Caco-2 (cell line): ENCODE measurements around the gene ICAM5. TPM values are rescaled to one million over a fixed set of nuclear protein-coding genes. Genes with fewer than 3 reads are reported as not detected.

ENCODE experiments used
- BruUV-seq: library from RNA; stranded (reverse); fragments of 400-500 nt; replicated peaks from 2 replicates; lab custom pipeline; 2021; lab: Mats Ljungman, UMichigan
- CTCF ChIA-PET: fragments of 300-600 bp; sonication (Branson Sonifier 250); formaldehyde crosslinking; loops from one replicate; lab custom pipeline; 2022; ENCODE audit warnings: antibody characterized with exemption; lab: Charles Lee
- POLR2A ChIA-PET: fragments of 300-600 bp; sonication (Branson Sonifier 250); formaldehyde crosslinking; loops from one replicate; lab custom pipeline; 2022; ENCODE audit warnings: antibody characterized with exemption; lab: Charles Lee
- DNase-seq, 2 experiments: peaks; one replicate each; pipeline versions ENCODE4 v3.0.0 to v3.0.0-alpha.2; 2020 to 2022
- H3K27me3 ChIP-seq: replicated peaks from 2 replicates; pipeline ENCODE4 v1.6.0; 2011; ENCODE audit warnings: low read length; ENCODE audit not compliant: control insufficient read depth, insufficient read depth
- H3K36me3 ChIP-seq: 2 replicates; pipeline ENCODE4 v1.5.1; 2011; ENCODE audit warnings: low read length; ENCODE audit not compliant: control insufficient read depth, insufficient read depth
- H3K4me1 ChIP-seq: fragments of 250-450 bp; sonication (Bioruptor Pico); 2 replicates; pipeline ENCODE4 v1.5.1; 2020; ENCODE audit warnings: mild to moderate bottlenecking
- H3K4me3 ChIP-seq: 2 replicates; pipeline ENCODE4 v1.5.1; 2011; ENCODE audit warnings: low read depth, mild to moderate bottlenecking, control low read depth, low read length
- H3K9me3 ChIP-seq: fragments of 250-450 bp; sonication (Bioruptor Pico); 2 replicates; pipeline ENCODE4 v1.5.1; 2020; ENCODE audit warnings: mild to moderate bottlenecking, moderate library complexity
- H3K27ac Mint-ChIP-seq: one replicate; pipeline ENCODE4 v1.8.0; 2022; ENCODE audit warnings: mixed read lengths; ENCODE audit not compliant: unreplicated experiment
- H3K27me3 Mint-ChIP-seq: one replicate; pipeline ENCODE4 v1.8.0; 2022; ENCODE audit warnings: mixed read lengths; ENCODE audit not compliant: insufficient read depth, unreplicated experiment
- H3K36me3 Mint-ChIP-seq: one replicate; pipeline ENCODE4 v1.8.0; 2022; ENCODE audit warnings: mild to moderate bottlenecking, mixed read lengths; ENCODE audit not compliant: insufficient read depth, unreplicated experiment
- H3K4me1 Mint-ChIP-seq: one replicate; pipeline ENCODE4 v1.8.0; 2022; ENCODE audit warnings: low read depth, mixed read lengths; ENCODE audit not compliant: unreplicated experiment
- H3K4me3 Mint-ChIP-seq: one replicate; pipeline ENCODE4 v1.8.0; 2022; ENCODE audit warnings: mild to moderate bottlenecking, moderate library complexity, mixed read lengths; ENCODE audit not compliant: unreplicated experiment
- H3K9me3 Mint-ChIP-seq: one replicate; pipeline ENCODE4 v1.8.0; 2022; ENCODE audit warnings: mixed read lengths; ENCODE audit not compliant: unreplicated experiment
- intact Hi-C: fragments of 100-400 bp; cut with micrococcal nuclease; formaldehyde crosslinking; loops from one replicate; pipeline ENCODE4 v1.10.0; 2022; ENCODE audit not compliant: unreplicated experiment
- total RNA-seq: library from RNA; stranded (reverse); gene quantifications from 2 replicates; pipeline ENCODE4 v1.2.3, GENCODE V29; 2022
- TF ChIP-seq, protein P1 (sequence below), 2 experiments: fragments of 200-600 bp in 1 of 2; IDR thresholded peaks; 1 replicate in 1 of 2; 2 replicates in 1 of 2; pipeline versions ENCODE4 v1.5.1 to v1.8.0; 2011 to 2022; ENCODE audit warnings: antibody characterized with exemption in 1 of 2, control low read depth in 1 of 2, inconsistent platforms in 1 of 2, low read depth in 1 of 2, low read length in 1 of 2, mild to moderate bottlenecking in 1 of 2, moderate library complexity in 1 of 2; ENCODE audit not compliant: insufficient read depth in 1 of 2, severe bottlenecking in 1 of 2, unreplicated experiment in 1 of 2

Gene ICAM5
- total RNA-seq, 1 experiment from 2014 or later = 3.2 TPM

DNA sequence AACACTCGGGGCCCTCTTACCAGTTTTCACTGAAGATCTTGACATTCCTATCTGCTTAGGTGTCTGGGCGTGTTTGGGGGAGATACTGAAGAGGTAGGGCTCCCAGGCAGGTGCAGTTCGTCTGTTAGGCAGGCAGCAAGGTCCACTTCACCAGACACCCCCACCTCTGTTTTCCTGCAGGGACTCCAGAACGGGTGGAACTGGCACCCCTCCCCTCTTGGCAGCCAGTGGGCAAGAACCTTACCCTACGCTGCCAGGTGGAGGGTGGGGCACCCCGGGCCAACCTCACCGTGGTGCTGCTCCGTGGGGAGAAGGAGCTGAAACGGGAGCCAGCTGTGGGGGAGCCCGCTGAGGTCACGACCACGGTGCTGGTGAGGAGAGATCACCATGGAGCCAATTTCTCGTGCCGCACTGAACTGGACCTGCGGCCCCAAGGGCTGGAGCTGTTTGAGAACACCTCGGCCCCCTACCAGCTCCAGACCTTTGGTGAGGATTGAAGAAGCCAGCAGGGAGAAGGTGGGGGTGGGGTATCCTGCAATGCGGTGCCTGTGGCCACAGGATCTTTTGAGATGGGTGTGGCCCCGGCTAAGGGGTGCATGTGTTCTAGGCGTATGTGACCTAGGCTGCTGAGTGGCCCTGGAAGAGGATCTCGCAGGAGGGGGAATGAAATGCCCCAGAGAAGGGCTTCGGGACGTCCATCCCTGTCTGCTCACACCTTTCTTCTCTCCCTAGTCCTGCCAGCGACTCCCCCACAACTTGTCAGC is 6.3 kb upstream of the ICAM5 start:
- no TSS peak for BruUV-seq
- peaks cover 46% of the 10 kb centered on the region for H3K4me1 ChIP-seq
- Mint-ChIP-seq H3K36me3 (peaks cover 17% of the 10 kb centered on the region), H3K27me3 (no peaks in the 10 kb centered on the region), H3K27ac (peak overlapping the region; percentile 77), H3K4me1 (peaks cover 18% of the 10 kb centered on the region), H3K9me3 (no peaks in the 10 kb centered on the region), H3K4me3 (peak overlapping the region; percentile 29)
- peaks cover 3% of the 10 kb centered on the region; the same call in 1 of the 2 replicates for H3K36me3 ChIP-seq
- H3K27me3 ChIP-seq = no peaks in the 10 kb centered on the region
- intact Hi-C loops = no loop called here
- no peaks in the 10 kb centered on the region for H3K9me3 ChIP-seq
- no peak overlapping the region for H3K4me3 ChIP-seq
- CTCF ChIA-PET = interaction anchor here (1.1 to 1.8 kb wide), 2 partner anchors 13 to 14 kb away, joined by 3 to 5 read pairs; partner anchors contain the start of gene ICAM1
- POLR2A ChIA-PET = interaction anchor here (0.9 kb wide), 1 partner anchor 13 kb away, joined by 3 read pairs; the partner anchor contains the start of gene ICAM1
- peak; percentile 54 to 56 for DNase-seq
- TF ChIP-seq, protein P1, sequence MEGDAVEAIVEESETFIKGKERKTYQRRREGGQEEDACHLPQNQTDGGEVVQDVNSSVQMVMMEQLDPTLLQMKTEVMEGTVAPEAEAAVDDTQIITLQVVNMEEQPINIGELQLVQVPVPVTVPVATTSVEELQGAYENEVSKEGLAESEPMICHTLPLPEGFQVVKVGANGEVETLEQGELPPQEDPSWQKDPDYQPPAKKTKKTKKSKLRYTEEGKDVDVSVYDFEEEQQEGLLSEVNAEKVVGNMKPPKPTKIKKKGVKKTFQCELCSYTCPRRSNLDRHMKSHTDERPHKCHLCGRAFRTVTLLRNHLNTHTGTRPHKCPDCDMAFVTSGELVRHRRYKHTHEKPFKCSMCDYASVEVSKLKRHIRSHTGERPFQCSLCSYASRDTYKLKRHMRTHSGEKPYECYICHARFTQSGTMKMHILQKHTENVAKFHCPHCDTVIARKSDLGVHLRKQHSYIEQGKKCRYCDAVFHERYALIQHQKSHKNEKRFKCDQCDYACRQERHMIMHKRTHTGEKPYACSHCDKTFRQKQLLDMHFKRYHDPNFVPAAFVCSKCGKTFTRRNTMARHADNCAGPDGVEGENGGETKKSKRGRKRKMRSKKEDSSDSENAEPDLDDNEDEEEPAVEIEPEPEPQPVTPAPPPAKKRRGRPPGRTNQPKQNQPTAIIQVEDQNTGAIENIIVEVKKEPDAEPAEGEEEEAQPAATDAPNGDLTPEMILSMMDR (IDR thresholded peaks at IDR 0.05; ENCODE audit: insufficient read depth in 1 of 2, low read depth in 1 of 2, low read length in 1 of 2, severe bottlenecking in 1 of 2, unreplicated experiment in 1 of 2) = no peak

DNA sequence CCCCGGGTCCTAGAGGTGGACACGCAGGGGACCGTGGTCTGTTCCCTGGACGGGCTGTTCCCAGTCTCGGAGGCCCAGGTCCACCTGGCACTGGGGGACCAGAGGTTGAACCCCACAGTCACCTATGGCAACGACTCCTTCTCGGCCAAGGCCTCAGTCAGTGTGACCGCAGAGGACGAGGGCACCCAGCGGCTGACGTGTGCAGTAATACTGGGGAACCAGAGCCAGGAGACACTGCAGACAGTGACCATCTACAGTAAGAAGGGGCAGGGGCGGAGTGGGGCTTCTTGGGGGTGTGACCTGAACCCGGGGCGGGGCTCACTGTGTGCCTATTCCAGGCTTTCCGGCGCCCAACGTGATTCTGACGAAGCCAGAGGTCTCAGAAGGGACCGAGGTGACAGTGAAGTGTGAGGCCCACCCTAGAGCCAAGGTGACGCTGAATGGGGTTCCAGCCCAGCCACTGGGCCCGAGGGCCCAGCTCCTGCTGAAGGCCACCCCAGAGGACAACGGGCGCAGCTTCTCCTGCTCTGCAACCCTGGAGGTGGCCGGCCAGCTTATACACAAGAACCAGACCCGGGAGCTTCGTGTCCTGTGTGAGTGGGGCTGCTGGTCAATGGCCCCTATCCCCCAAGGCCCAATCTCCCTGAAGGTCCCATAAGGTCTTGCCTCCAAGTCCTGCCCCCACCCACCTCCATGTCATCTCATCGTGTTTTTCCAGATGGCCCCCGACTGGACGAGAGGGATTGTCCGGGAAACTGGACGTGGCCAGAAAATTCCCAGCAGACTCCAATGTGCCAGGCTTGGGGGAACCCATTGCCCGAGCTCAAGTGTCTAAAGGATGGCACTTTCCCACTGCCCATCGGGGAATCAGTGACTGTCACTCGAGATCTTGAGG is 5.4 kb upstream of the ICAM5 start:
- Mint-ChIP-seq H3K36me3 (peaks cover 16% of the 10 kb centered on the region), H3K27me3 (no peaks in the 10 kb centered on the region), H3K9me3 (no peaks in the 10 kb centered on the region), H3K4me3 (no peak overlapping the region), H3K27ac (no peak overlapping the region), H3K4me1 (peaks cover 22% of the 10 kb centered on the region)
- H3K9me3 ChIP-seq = no peaks in the 10 kb centered on the region
- peaks cover 3% of the 10 kb centered on the region; the same call in 1 of the 2 replicates for H3K36me3 ChIP-seq
- H3K4me3 ChIP-seq = no peak overlapping the region
- ChIA-PET POLR2A (no interaction called here), CTCF (interaction anchor here (0.6 to 1.8 kb wide), 2 partner anchors 14 to 422 kb away, joined by 5 read pairs; partner anchors contain the start of gene ICAM1)
- TF ChIP-seq, protein P1 (IDR thresholded peaks at IDR 0.05; ENCODE audit: insufficient read depth in 1 of 2, low read depth in 1 of 2, low read length in 1 of 2, severe bottlenecking in 1 of 2, unreplicated experiment in 1 of 2) = no peak
- H3K27me3 ChIP-seq = no peaks in the 10 kb centered on the region
- BruUV-seq = no TSS peak
- H3K4me1 ChIP-seq = peaks cover 47% of the 10 kb centered on the region
- DNase-seq = no peak
- intact Hi-C loops = no loop called here

DNA sequence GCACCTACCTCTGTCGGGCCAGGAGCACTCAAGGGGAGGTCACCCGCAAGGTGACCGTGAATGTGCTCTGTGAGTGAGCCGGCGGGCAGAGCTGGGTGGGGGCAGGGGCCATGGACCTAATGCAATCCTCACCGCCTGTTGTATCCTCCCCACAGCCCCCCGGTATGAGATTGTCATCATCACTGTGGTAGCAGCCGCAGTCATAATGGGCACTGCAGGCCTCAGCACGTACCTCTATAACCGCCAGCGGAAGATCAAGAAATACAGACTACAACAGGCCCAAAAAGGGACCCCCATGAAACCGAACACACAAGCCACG is 4.8 kb upstream of the ICAM5 start:
- no peak for DNase-seq
- no peaks in the 10 kb centered on the region for H3K27me3 ChIP-seq
- H3K4me3 ChIP-seq = no peak overlapping the region
- intact Hi-C loops = loop anchor here (5.0 kb wide), 1 partner anchor 47 kb away; the partner anchor contains the start of gene RAVER1
- Mint-ChIP-seq H3K4me3 (no peak overlapping the region), H3K27me3 (no peaks in the 10 kb centered on the region), H3K4me1 (peaks cover 18% of the 10 kb centered on the region), H3K27ac (peak overlapping the region; percentile 33), H3K9me3 (no peaks in the 10 kb centered on the region), H3K36me3 (peaks cover 14% of the 10 kb centered on the region)
- H3K36me3 ChIP-seq = peaks cover 3% of the 10 kb centered on the region; the same call in 1 of the 2 replicates
- ChIA-PET CTCF (no interaction called here), POLR2A (no interaction called here)
- peaks cover 47% of the 10 kb centered on the region for H3K4me1 ChIP-seq
- TF ChIP-seq, protein P1 (IDR thresholded peaks at IDR 0.05; ENCODE audit: insufficient read depth in 1 of 2, low read depth in 1 of 2, low read length in 1 of 2, severe bottlenecking in 1 of 2, unreplicated experiment in 1 of 2) = no peak
- BruUV-seq = no TSS peak
- no peaks in the 10 kb centered on the region for H3K9me3 ChIP-seq
